ENCODE results near the gene CPED1.
"Not testable (repeated sequence)": the region's sequence is repeated elsewhere in the genome, so short reads cannot be mapped to it uniquely, and the experiment has no call there.

CPED1 gene

DNA sequence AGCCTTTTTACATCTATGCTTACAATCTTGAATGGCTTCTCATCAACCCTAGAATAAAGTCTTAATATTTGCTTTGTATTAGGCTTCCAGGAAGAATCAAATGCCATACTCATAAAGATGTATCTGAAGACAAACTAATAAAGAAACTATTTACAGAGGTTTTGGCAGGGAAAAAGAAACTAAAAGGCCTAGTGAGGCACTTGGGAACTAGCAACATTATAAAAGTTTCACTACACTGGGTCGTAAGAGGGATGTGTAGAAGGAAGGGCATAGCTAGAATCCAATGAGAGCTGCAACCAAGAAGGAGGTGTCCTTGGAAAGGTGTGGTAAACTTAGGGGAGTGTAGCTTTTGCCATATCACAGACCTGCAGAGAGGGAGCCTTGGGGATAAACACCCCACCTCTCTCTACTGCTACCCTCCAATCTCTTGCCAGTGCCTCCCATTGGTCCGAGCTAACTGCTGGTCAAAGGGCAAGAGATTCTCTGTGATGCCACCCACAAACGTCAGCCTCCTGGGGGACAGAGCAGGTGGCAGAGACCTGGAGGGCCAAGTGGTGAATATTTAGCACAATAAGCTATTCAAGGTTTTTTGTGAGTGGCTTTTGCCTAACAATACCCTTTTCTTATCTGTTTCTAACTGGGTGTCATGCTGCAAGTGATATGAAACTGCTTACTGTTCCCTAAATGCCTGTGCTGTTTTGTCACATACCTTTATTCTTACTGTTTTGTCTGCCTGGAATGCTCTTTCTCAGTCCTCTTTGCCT lies 60.7 kb downstream of the CPED1 start:
- H3K27ac ChIP-seq = no peak overlapping the region
- TF ChIP-seq EZH2 (IDR thresholded peaks at IDR 0.05) (no peak), FOXP2 (optimal IDR thresholded peaks at IDR 0.05; ENCODE audit: control extremely low read depth, extremely low read length, insufficient read depth) (no peak), POLR2AphosphoS5 (IDR thresholded peaks at IDR 0.05; ENCODE audit: borderline replicate concordance, low read depth, low read length) (no peak)

DNA sequence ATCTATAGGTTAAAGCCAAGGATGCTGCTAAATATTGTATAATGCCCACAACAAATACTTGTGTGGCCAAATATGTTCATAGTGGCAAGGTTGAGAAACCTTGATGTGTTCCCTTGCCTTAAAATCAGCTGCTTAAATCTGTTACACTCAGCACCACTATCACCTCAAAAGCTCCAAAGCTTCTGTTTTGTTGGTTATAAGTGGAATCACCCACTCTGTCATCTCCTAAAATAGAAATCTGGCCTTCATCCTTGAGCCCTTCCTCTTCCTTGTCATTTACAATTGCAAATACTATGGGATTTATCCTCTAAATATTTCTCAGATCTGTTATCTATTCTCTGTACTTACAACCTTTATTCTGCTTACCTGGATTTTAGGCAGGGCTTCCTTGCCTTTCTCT lies 61.4 kb downstream of the CPED1 start:
- Histone ChIP-seq H3K36me3 (ENCODE audit: insufficient read depth, low read length) (no peaks in the 10 kb centered on the region), H3K9ac (ENCODE audit: insufficient read length) (no peak overlapping the region), H3K4me3 (no peak overlapping the region), H3K27ac (no peak overlapping the region), H3K9me3 (ENCODE audit: low read depth, low read length) (no peaks in the 10 kb centered on the region)
- no peak for DNase-seq (ENCODE audit: low read depth, low spot score)
- TF ChIP-seq FOXP2 (optimal IDR thresholded peaks at IDR 0.05; ENCODE audit: control extremely low read depth, extremely low read length, insufficient read depth) (no peak), EZH2 (IDR thresholded peaks at IDR 0.05) (no peak), POLR2AphosphoS5 (IDR thresholded peaks at IDR 0.05; ENCODE audit: borderline replicate concordance, low read depth, low read length) (no peak)

More for the DNA sequence above, 60.7 kb downstream of the CPED1 start:
- H3K9ac ChIP-seq (ENCODE audit: insufficient read length) = no peak overlapping the region
- no peaks in the 10 kb centered on the region for H3K9me3 ChIP-seq (ENCODE audit: low read depth, low read length)
- no peaks in the 10 kb centered on the region for H3K36me3 ChIP-seq (ENCODE audit: insufficient read depth, low read length)
- no peak overlapping the region for H3K4me3 ChIP-seq
- DNase-seq (ENCODE audit: low read depth, low spot score) = no peak

- Histone ChIP-seq H3K9ac (ENCODE audit: insufficient read length) (no peak overlapping the region), H3K27ac (no peak overlapping the region), H3K9me3 (ENCODE audit: low read depth, low read length) (no peaks in the 10 kb centered on the region), H3K36me3 (ENCODE audit: insufficient read depth, low read length) (no peaks in the 10 kb centered on the region), H3K4me3 (no peak overlapping the region)
- TF ChIP-seq FOXP2 (optimal IDR thresholded peaks at IDR 0.05; ENCODE audit: control extremely low read depth, extremely low read length, insufficient read depth) = no peak
- no peak for DNase-seq (ENCODE audit: low read depth, low spot score)
These were observed 64.7 kb downstream of the CPED1 start for GRCh38 chr7:121053219-121053618.

GRCh38 chr7:121054925-121055324 lies 66.4 kb downstream of the CPED1 start:
- no peak for TF ChIP-seq FOXP2 (optimal IDR thresholded peaks at IDR 0.05; ENCODE audit: control extremely low read depth, extremely low read length, insufficient read depth)
- no peak for TF ChIP-seq POLR2AphosphoS5 (IDR thresholded peaks at IDR 0.05; ENCODE audit: borderline replicate concordance, low read depth, low read length)
- no peak for TF ChIP-seq EZH2 (IDR thresholded peaks at IDR 0.05)
- no peak overlapping the region for H3K9ac ChIP-seq (ENCODE audit: insufficient read length)
- no peak for DNase-seq (ENCODE audit: low read depth, low spot score)
- no peak overlapping the region for H3K27ac ChIP-seq
- no peak overlapping the region for H3K4me3 ChIP-seq
- no peaks in the 10 kb centered on the region for H3K36me3 ChIP-seq (ENCODE audit: insufficient read depth, low read length)
- H3K9me3 ChIP-seq (ENCODE audit: low read depth, low read length) = no peaks in the 10 kb centered on the region

GRCh38 chr7:121057878-121058277 lies 69.4 kb downstream of the CPED1 start:
- TF ChIP-seq EZH2 (IDR thresholded peaks at IDR 0.05) (no peak), FOXP2 (optimal IDR thresholded peaks at IDR 0.05; ENCODE audit: control extremely low read depth, extremely low read length, insufficient read depth) (no peak), POLR2AphosphoS5 (IDR thresholded peaks at IDR 0.05; ENCODE audit: borderline replicate concordance, low read depth, low read length) (no peak)
- no peak overlapping the region for H3K9ac ChIP-seq (ENCODE audit: insufficient read length)
- H3K4me3 ChIP-seq = no peak overlapping the region
- H3K9me3 ChIP-seq (ENCODE audit: low read depth, low read length) = no peaks in the 10 kb centered on the region
- no peak overlapping the region for H3K27ac ChIP-seq
- no peak for DNase-seq (ENCODE audit: low read depth, low spot score)
- no peaks in the 10 kb centered on the region for H3K36me3 ChIP-seq (ENCODE audit: insufficient read depth, low read length)

GRCh38 chr7:121058975-121059374 lies 70.5 kb downstream of the CPED1 start:
- H3K9me3 ChIP-seq (ENCODE audit: low read depth, low read length) = no peaks in the 10 kb centered on the region
- no peak overlapping the region for H3K27ac ChIP-seq
- no peaks in the 10 kb centered on the region for H3K36me3 ChIP-seq (ENCODE audit: insufficient read depth, low read length)
- no peak overlapping the region for H3K9ac ChIP-seq (ENCODE audit: insufficient read length)
- no peak for TF ChIP-seq EZH2 (IDR thresholded peaks at IDR 0.05)
- no peak for TF ChIP-seq POLR2AphosphoS5 (IDR thresholded peaks at IDR 0.05; ENCODE audit: borderline replicate concordance, low read depth, low read length)
- TF ChIP-seq FOXP2 (optimal IDR thresholded peaks at IDR 0.05; ENCODE audit: control extremely low read depth, extremely low read length, insufficient read depth) = no peak
- DNase-seq (ENCODE audit: low read depth, low spot score) = no peak
- no peak overlapping the region for H3K4me3 ChIP-seq

DNA sequence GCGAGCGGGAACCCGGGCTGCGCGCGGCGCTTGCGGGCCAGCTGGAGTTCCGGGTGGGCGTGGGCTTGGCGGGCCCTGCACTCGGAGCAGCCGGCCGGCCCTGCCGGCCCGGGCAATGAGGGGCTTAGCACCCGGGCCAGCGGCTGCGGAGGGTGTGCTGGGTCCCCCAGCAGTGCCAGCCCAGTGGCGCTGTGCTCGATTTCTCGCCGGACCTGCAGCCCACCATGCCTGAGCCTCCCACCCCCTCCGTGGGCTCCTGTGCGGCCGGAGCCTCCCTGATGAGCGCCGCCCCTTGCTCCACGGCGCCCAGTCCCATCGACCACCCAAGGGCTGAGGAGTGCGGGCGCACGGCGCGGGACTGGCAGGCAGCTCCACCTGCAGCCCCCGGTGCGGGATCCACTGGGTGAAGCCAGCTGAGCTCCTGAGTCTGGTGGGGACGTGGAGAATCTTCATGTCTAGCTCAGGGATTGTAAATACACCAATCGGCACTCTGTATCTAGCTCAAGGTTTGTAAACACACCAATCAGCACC lies 71.5 kb downstream of the CPED1 start:
- not testable (repeated sequence) for H3K9ac ChIP-seq (ENCODE audit: insufficient read length); H3K36me3 ChIP-seq (ENCODE audit: insufficient read depth, low read length); H3K9me3 ChIP-seq (ENCODE audit: low read depth, low read length); DNase-seq (ENCODE audit: low read depth, low spot score); H3K4me3 ChIP-seq; H3K27ac ChIP-seq

- Histone ChIP-seq H3K9ac (ENCODE audit: insufficient read length) (no peak overlapping the region), H3K4me3 (no peak overlapping the region), H3K27ac (no peak overlapping the region), H3K36me3 (ENCODE audit: insufficient read depth, low read length) (no peaks in the 10 kb centered on the region), H3K9me3 (ENCODE audit: low read depth, low read length) (no peaks in the 10 kb centered on the region)
- no peak for DNase-seq (ENCODE audit: low read depth, low spot score)
- no peak for TF ChIP-seq POLR2AphosphoS5 (IDR thresholded peaks at IDR 0.05; ENCODE audit: borderline replicate concordance, low read depth, low read length)
- TF ChIP-seq FOXP2 (optimal IDR thresholded peaks at IDR 0.05; ENCODE audit: control extremely low read depth, extremely low read length, insufficient read depth) = no peak
- TF ChIP-seq EZH2 (IDR thresholded peaks at IDR 0.05) = no peak
These were observed 73.4 kb downstream of the CPED1 start for GRCh38 chr7:121061677-121062582.
